IMR-90 (cell line): ENCODE results near the gene TENM3. TPM values are rescaled to one million over a fixed set of nuclear protein-coding genes. Genes with fewer than 3 reads are reported as not detected.

ENCODE experiments used
- ATAC-seq: fragments of 200-7000 bp; cut with Tn5 transposase; 2 replicates; pipeline ENCODE4 v1.9.1; 2020; ENCODE audit warnings: low read depth, mild to moderate bottlenecking, moderate library complexity
- BruUV-seq: library from RNA; stranded (reverse); fragments of 400-500 nt; replicated peaks from 2 replicates; lab custom pipeline; 2021; lab: Mats Ljungman, UMichigan
- CTCF ChIA-PET: fragments of 300-600 bp; formaldehyde crosslinking; extraction: SDS; loops from one replicate; lab custom pipeline; 2021; ENCODE audit warnings: antibody characterized with exemption; lab: Yijun Ruan, JAX
- POLR2A ChIA-PET: fragments of 300-600 bp; sonication (Branson Sonifier 250); formaldehyde crosslinking; loops from one replicate; lab custom pipeline; 2022; ENCODE audit warnings: antibody characterized with exemption; ENCODE audit not compliant: unreplicated experiment; lab: Charles Lee
- DNase-seq: peaks from one replicate; pipeline ENCODE4 v3.0.0; 2013
- H2AFZ ChIP-seq: replicated peaks from 2 replicates; pipeline ENCODE3; 2013; ENCODE audit warnings: low read length, mild to moderate bottlenecking; ENCODE audit not compliant: poor library complexity
- H2AK5ac ChIP-seq: 2 replicates; pipeline ENCODE4 v1.6.1; 2013; ENCODE audit warnings: low read depth, low read length, inconsistent platforms
- H2AK9ac ChIP-seq: replicated peaks from 2 replicates; pipeline ENCODE3; 2013; ENCODE audit warnings: mild to moderate bottlenecking, low read depth, low read length, moderate library complexity; ENCODE audit not compliant: poor library complexity
- H2BK120ac ChIP-seq: 2 replicates; pipeline ENCODE4 v1.6.1; 2013; ENCODE audit warnings: low read depth, low read length, inconsistent platforms
- H2BK15ac ChIP-seq: 3 replicates; pipeline ENCODE4 v1.6.1; 2013; ENCODE audit warnings: low read depth, low read length, inconsistent platforms
- H2BK20ac ChIP-seq: 2 replicates; pipeline ENCODE4 v1.6.1; 2013; ENCODE audit warnings: low read depth, mild to moderate bottlenecking, inconsistent platforms, low read length, moderate library complexity
- H2BK5ac ChIP-seq: 2 replicates; pipeline ENCODE4 v1.6.1; 2013; ENCODE audit warnings: mild to moderate bottlenecking, low read depth, low read length, inconsistent platforms; ENCODE audit not compliant: poor library complexity, severe bottlenecking
- H3K14ac ChIP-seq: replicated peaks from 2 replicates; pipeline ENCODE4 v1.6.1; 2013; ENCODE audit warnings: low read depth, low read length, inconsistent platforms
- H3K18ac ChIP-seq: 2 replicates; pipeline ENCODE4 v1.6.1; 2013; ENCODE audit warnings: low read depth, low read length, control low read depth
- H3K23ac ChIP-seq: 2 replicates; pipeline ENCODE4 v1.6.1; 2013; ENCODE audit warnings: low read depth, low read length, inconsistent platforms
- H3K27ac ChIP-seq: 2 replicates; pipeline ENCODE4 v1.5.1; 2013; ENCODE audit warnings: mild to moderate bottlenecking, control low read depth, low read length; ENCODE audit not compliant: insufficient read depth
- H3K27me3 ChIP-seq: 2 replicates; pipeline ENCODE4 v1.6.1; 2013; ENCODE audit warnings: low read length; ENCODE audit not compliant: control insufficient read depth, insufficient read depth
- H3K36me3 ChIP-seq: 2 replicates; pipeline ENCODE4 v1.6.1; 2013; ENCODE audit warnings: low read length, mixed read lengths; ENCODE audit not compliant: control insufficient read depth, insufficient read depth
- H3K4ac ChIP-seq: 2 replicates; pipeline ENCODE4 v1.6.1; 2013; ENCODE audit warnings: low read depth, low read length, inconsistent platforms
- H3K4me1 ChIP-seq: 2 replicates; pipeline ENCODE4 v1.6.1; 2013; ENCODE audit warnings: low read length, mixed read lengths; ENCODE audit not compliant: control insufficient read depth, insufficient read depth
- H3K4me2 ChIP-seq: 2 replicates; pipeline ENCODE4 v1.6.1; 2013; ENCODE audit warnings: low read depth, mild to moderate bottlenecking, control low read depth, low read length, moderate library complexity
- H3K4me3 ChIP-seq: 2 replicates; pipeline ENCODE4 v1.5.1; 2013; ENCODE audit warnings: low read depth, mild to moderate bottlenecking, control low read depth, low read length, moderate library complexity; ENCODE audit not compliant: insufficient read depth
- H3K56ac ChIP-seq: 2 replicates; pipeline ENCODE4 v1.6.1; 2013; ENCODE audit warnings: low read length, inconsistent platforms; ENCODE audit not compliant: insufficient read depth; ENCODE audit errors: extremely low read depth
- H3K79me1 ChIP-seq, 2 experiments: 2 replicates each; pipeline ENCODE4 v1.6.1; 2013; ENCODE audit warnings: low read length in 2 of 2, inconsistent platforms in 1 of 2, low read depth in 1 of 2
- H3K9ac ChIP-seq: 2 replicates; pipeline ENCODE4 v1.6.1; 2013; ENCODE audit warnings: low read depth, low read length, control low read depth
- H3K9me1 ChIP-seq: 2 replicates; pipeline ENCODE4 v1.6.1; 2013; ENCODE audit warnings: low read length, inconsistent platforms; ENCODE audit not compliant: insufficient read depth
- H3K9me3 ChIP-seq: 2 replicates; pipeline ENCODE4 v1.6.1; 2013; ENCODE audit warnings: low read length; ENCODE audit not compliant: control insufficient read depth, insufficient read depth
- H4K20me1 ChIP-seq: 2 replicates; pipeline ENCODE4 v1.6.1; 2013; ENCODE audit warnings: low read length, inconsistent platforms; ENCODE audit not compliant: insufficient read depth
- H4K5ac ChIP-seq: 2 replicates; pipeline ENCODE4 v1.6.1; 2013; ENCODE audit warnings: mild to moderate bottlenecking, low read depth, low read length, control low read depth
- H4K8ac ChIP-seq, 2 experiments: 2 replicates each; pipeline ENCODE4 v1.6.1; 2013; ENCODE audit warnings: low read depth in 2 of 2, low read length in 2 of 2, control low read depth in 1 of 2, inconsistent platforms in 1 of 2
- H4K91ac ChIP-seq: 2 replicates; pipeline ENCODE4 v1.6.1; 2013; ENCODE audit warnings: low read depth, low read length, inconsistent platforms; ENCODE audit not compliant: insufficient read depth
- BHLHE40 ChIP-seq: fragments of 150-350 bp; IDR thresholded peaks from 2 replicates; pipeline ENCODE4 v1.6.1; 2016; ENCODE audit warnings: mild to moderate bottlenecking, low read depth, low read length
- CEBPB ChIP-seq: IDR thresholded peaks from 2 replicates; pipeline ENCODE4 v1.6.1; 2012; ENCODE audit warnings: low read depth, low read length, improper control_type of control experiment
- CHD1 ChIP-seq: IDR thresholded peaks from 2 replicates; pipeline ENCODE4 v1.6.1; 2012; ENCODE audit warnings: low read depth, low read length, improper control_type of control experiment
- CTCF ChIP-seq: conservative IDR thresholded peaks from 2 replicates; pipeline ENCODE4 v1.5.1; 2012; ENCODE audit warnings: mild to moderate bottlenecking, low read depth, low read length, improper control_type of control experiment
- ELK1 ChIP-seq: fragments of 150-350 bp; IDR thresholded peaks from 2 replicates; pipeline ENCODE4 v1.6.1; 2016; ENCODE audit warnings: low read depth, mild to moderate bottlenecking, low read length, moderate library complexity, borderline replicate concordance
- FOS ChIP-seq: fragments of 150-350 bp; IDR thresholded peaks from 2 replicates; pipeline ENCODE4 v1.6.1; 2016; ENCODE audit warnings: low read depth, low read length
- MAFK ChIP-seq: IDR thresholded peaks from 2 replicates; pipeline ENCODE4 v1.6.1; 2012; ENCODE audit warnings: low read depth, low read length, improper control_type of control experiment
- MAZ ChIP-seq: IDR thresholded peaks from 2 replicates; pipeline ENCODE4 v1.6.1; 2012; ENCODE audit warnings: low read depth, mild to moderate bottlenecking, low read length, improper control_type of control experiment, moderate library complexity, borderline replicate concordance
- MXI1 ChIP-seq: IDR thresholded peaks from 2 replicates; pipeline ENCODE4 v1.6.1; 2012; ENCODE audit warnings: low read depth, mild to moderate bottlenecking, low read length, moderate library complexity, borderline replicate concordance
- NFE2L2 ChIP-seq: fragments of 150-350 bp; IDR thresholded peaks from 2 replicates; pipeline ENCODE4 v1.6.1; 2016; ENCODE audit warnings: low read depth, mild to moderate bottlenecking, low read length
- POLR2A ChIP-seq: IDR thresholded peaks from 2 replicates; pipeline ENCODE4 v1.6.1; 2012; ENCODE audit warnings: mild to moderate bottlenecking, low read depth, low read length
- RAD21 ChIP-seq: IDR thresholded peaks from 2 replicates; pipeline ENCODE4 v1.6.1; 2012; ENCODE audit warnings: low read length, improper control_type of control experiment
- RCOR1 ChIP-seq: IDR thresholded peaks from 2 replicates; pipeline ENCODE4 v1.6.1; 2012; ENCODE audit warnings: mild to moderate bottlenecking, low read length, improper control_type of control experiment; ENCODE audit not compliant: insufficient replicate concordance
- RFX5 ChIP-seq: IDR thresholded peaks from 2 replicates; pipeline ENCODE4 v1.8.0; 2012; ENCODE audit warnings: low read depth, mild to moderate bottlenecking, low read length, moderate library complexity
- SMC3 ChIP-seq: fragments of 150-350 bp; IDR thresholded peaks from 2 replicates; pipeline ENCODE4 v1.6.1; 2016; ENCODE audit warnings: low read depth, mild to moderate bottlenecking, antibody characterized with exemption, low read length, moderate library complexity
- USF2 ChIP-seq: fragments of 150-350 bp; IDR thresholded peaks from 2 replicates; pipeline ENCODE4 v1.6.1; 2017; ENCODE audit warnings: mild to moderate bottlenecking, antibody characterized with exemption, low read length, low read depth
- WGBS, 2 experiments: methylation state at CpG; one replicate each; pipeline versions ENCODE4 v1.1.5 to v1.1.7; 2013; ENCODE audit warnings: missing lambda C conversion rate in 2 of 2; ENCODE audit not compliant: insufficient read length in 1 of 2; ENCODE audit errors: extremely low coverage in 2 of 2; 5-methylcytosine and 5-hydroxymethylcytosine counted together
- dilution Hi-C: fragments of 300-500 bp; cut with HindIII; formaldehyde crosslinking; loops from one replicate; pipeline ENCODE4 v1.14.3; 2018; ENCODE audit warnings: low sequenced_read_pairs; ENCODE audit not compliant: unreplicated experiment
- in situ Hi-C: fragments of 300-500 bp; cut with MboI; formaldehyde crosslinking; loops from 3 replicates; pipeline ENCODE4 v1.14.3; 2019; ENCODE audit warnings: low sequenced_read_pairs, inconsistent platforms, mixed read lengths
- intact Hi-C: fragments of 100-400 bp; cut with micrococcal nuclease; formaldehyde crosslinking; loops from 2 replicates; pipeline ENCODE4 v1.10.0; 2022
- polyA plus RNA-seq, 3 experiments: library from polyadenylated mRNA; depleted of rRNA; stranded (reverse); fragments of >200 nt; gene quantifications; 2 replicates each; pipeline ENCODE4 v1.2.3, GENCODE V29; 2012; ENCODE audit warnings: low replicate concordance in 1 of 3
- total RNA-seq: library from RNA; depleted of rRNA; stranded (reverse); fragments of >200 nt; gene quantifications from 2 replicates; pipeline ENCODE4 v1.2.3, GENCODE V29; 2012

TENM3 gene
- total and polyA plus RNA-seq, 2 of the 4 experiments (the other 2 are of a cell fraction): 29.9 to 173 TPM

- peaks cover 0 to 3% of the 10 kb centered on the region in 2 experiments; a peak in 1 of 4 replicates for H3K79me1 ChIP-seq
- H3K14ac ChIP-seq: 0 out of 2 replicates have a peak overlapping the region, but pooled peaks have one; percentile 8
- no peaks in the 10 kb centered on the region for H3K9me1 ChIP-seq
- no peak overlapping the region for H3K4me2 ChIP-seq
- intact Hi-C loops: no loop called here
- H3K27ac ChIP-seq: no peak overlapping the region
- 76% methylated on average over 3 of the region's 7 CpGs; no CpG with 5 or more reads in 1 of the 2 experiments for WGBS, 2 experiments
- ChIA-PET POLR2A (no interaction called here), CTCF (no interaction called here)
- H2BK120ac ChIP-seq: no peak overlapping the region
- no peaks in the 10 kb centered on the region for H3K36me3 ChIP-seq
- H3K4ac ChIP-seq: no peak overlapping the region
- no peak overlapping the region for H2BK20ac ChIP-seq
- no peak overlapping the region for H3K9ac ChIP-seq
- H3K56ac ChIP-seq: no peak overlapping the region
- H2AK9ac ChIP-seq: no peak overlapping the region
- no peak overlapping the region for H3K4me3 ChIP-seq
- H2AK5ac ChIP-seq: no peak overlapping the region
- no peaks in the 10 kb centered on the region for H4K20me1 ChIP-seq
- H4K5ac ChIP-seq: no peak overlapping the region
- H4K8ac ChIP-seq: no peak overlapping the region
- no peak overlapping the region for H3K23ac ChIP-seq
- 0 out of 2 replicates have a peak, but pooled peaks cover 4% of the 10 kb centered on the region for H3K9me3 ChIP-seq
- H3K18ac ChIP-seq: no peak overlapping the region
- no peak overlapping the region for H2BK5ac ChIP-seq
- H3K27me3 ChIP-seq: no peaks in the 10 kb centered on the region
- no peak overlapping the region; the same call in 2 of the 3 replicates for H2BK15ac ChIP-seq
- no peak overlapping the region for H4K91ac ChIP-seq
- no peak overlapping the region for H2AFZ ChIP-seq
- ATAC-seq (no peak), DNase-seq (no peak)
- TF ChIP-seq CTCF (no peak), USF2 (no peak), CEBPB (no peak), RCOR1 (no peak), MXI1 (no peak), ELK1 (no peak), BHLHE40 (no peak), POLR2A (no peak), CHD1 (no peak), RAD21 (no peak), MAZ (no peak), SMC3 (no peak), RFX5 (no peak), NFE2L2 (no peak), FOS (no peak), MAFK (no peak)
- dilution Hi-C loops: no loop called here
- H3K4me1 ChIP-seq: no peaks in the 10 kb centered on the region; the same call in 1 of the 2 replicates
- no TSS peak for BruUV-seq
- in situ Hi-C loops: no loop called here
These were observed 342.1 kb downstream of the TENM3 start for GRCh38 chr4:182585321-182585720.
